ENCODE results near the gene PSMG1. TPM values are rescaled to one million over a fixed set of nuclear protein-coding genes. Genes with fewer than 3 reads are reported as not detected.
A peak's percentile ranks its signal among the peaks of the same experiment; 100 is the strongest.

Gene PSMG1
- total RNA-seq, 1 experiment from 2014 or later = 78.8 TPM

DNA sequence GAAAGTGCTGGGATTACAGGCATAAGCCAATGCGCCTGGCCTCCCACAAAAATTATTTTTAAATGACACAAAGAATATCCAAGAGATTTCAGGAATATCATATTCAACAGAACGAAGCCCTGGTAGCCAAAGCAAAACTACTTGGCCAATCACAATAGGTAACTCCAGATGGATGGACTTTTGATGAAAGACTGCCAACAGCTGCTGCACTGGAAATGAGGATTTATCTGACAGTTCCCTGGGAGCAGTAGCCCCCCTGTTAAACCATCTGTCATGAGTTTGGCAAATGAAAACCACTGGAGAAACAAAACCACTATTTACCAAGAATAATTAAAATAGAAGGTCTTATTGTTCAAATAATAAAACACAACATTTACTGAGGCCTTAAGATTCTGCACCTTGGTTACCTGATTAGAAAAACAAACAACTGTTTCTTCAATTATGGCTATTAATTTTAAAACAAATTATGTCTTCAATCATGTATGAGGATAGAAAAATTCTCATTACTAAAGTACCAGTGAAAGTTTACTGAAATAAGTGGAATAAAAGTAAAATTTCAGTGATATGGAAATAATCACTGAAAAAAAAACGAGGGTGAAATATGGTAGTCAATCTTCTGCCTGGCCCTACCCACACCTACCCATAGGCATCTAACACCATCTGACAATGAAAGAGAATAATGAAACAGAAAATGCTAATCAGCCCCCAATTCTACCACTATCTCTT is 34.3 kb upstream of the PSMG1 start:
- Mint-ChIP-seq H3K27me3 (ENCODE audit: low read depth) (no peaks in the 10 kb centered on the region), H3K4me1 (no peaks in the 10 kb centered on the region), H3K9me3 (no peaks in the 10 kb centered on the region), H3K36me3 (ENCODE audit: insufficient read depth in 1 of 3, low read depth in 3 of 3) (peaks cover 7 to 59% (median 51%) of the 10 kb centered on the region in 3 experiments; a peak in 6 of 7 replicates), H3K4me3 (no peak overlapping the region), H3K27ac (peak overlapping the region in 2 of 3 experiments; percentile 1 to 80; a peak in 1 of 7 replicates)
- Histone ChIP-seq H2BK12ac (ENCODE audit: insufficient read length, low read depth, low read length) (no peak overlapping the region), H2BK5ac (ENCODE audit: insufficient read length, low read length) (no peak overlapping the region), H3K56ac (ENCODE audit: insufficient read length, low read depth, low read length) (no peak overlapping the region), H3K79me1 (ENCODE audit: insufficient read depth, low read depth, low read length, poor library complexity, severe bottlenecking) (no peaks in the 10 kb centered on the region), H2AFZ (ENCODE audit: low read length) (no peak overlapping the region), H4K91ac (ENCODE audit: insufficient read length, low read depth, low read length) (no peak overlapping the region), H4K8ac (replicated peaks; ENCODE audit: insufficient read length, low read depth, low read length) (no peak overlapping the region), H3K9ac (ENCODE audit: extremely low read depth, insufficient read length, low read length) (no peak overlapping the region), H3K23ac (ENCODE audit: insufficient read length, low read depth, low read length) (no peak overlapping the region), H3K4me2 (ENCODE audit: insufficient read depth, insufficient read length, low read length) (no peak overlapping the region), H3K79me2 (ENCODE audit: insufficient read depth, low read length) (no peaks in the 10 kb centered on the region), H2BK20ac (ENCODE audit: low read depth, low read length, poor library complexity, severe bottlenecking) (no peak overlapping the region), H3K4me1 (ENCODE audit: insufficient read depth, low read length) (no peaks in the 10 kb centered on the region), H3T11ph (ENCODE audit: low read length) (no peak overlapping the region), H2BK15ac (ENCODE audit: low read depth, low read length) (no peak overlapping the region), H3K14ac (ENCODE audit: insufficient read depth, low read length) (no peak overlapping the region), H3K27me3 (ENCODE audit: insufficient read depth, low read length) (no peaks in the 10 kb centered on the region), H3K23me2 (ENCODE audit: insufficient read length, low read depth, low read length, poor library complexity, severe bottlenecking) (no peaks in the 10 kb centered on the region), H3K18ac (ENCODE audit: insufficient read length, low read depth, low read length) (no peak overlapping the region), H4K20me1 (ENCODE audit: control insufficient read depth, insufficient read depth, insufficient read length) (no peaks in the 10 kb centered on the region), H3K27ac (ENCODE audit: insufficient read length, low read depth, low read length) (no peak overlapping the region), H2BK120ac (ENCODE audit: low read depth, low read length, poor library complexity, severe bottlenecking) (no peak overlapping the region), H3K4ac (ENCODE audit: low read depth, low read length) (no peak overlapping the region), H4K5ac (ENCODE audit: insufficient read length, low read depth, low read length) (no peak overlapping the region), H2AK5ac (ENCODE audit: insufficient read length, low read length) (no peak overlapping the region), H3K9me3 (ENCODE audit: control insufficient read depth, low read depth, low read length) (no peaks in the 10 kb centered on the region)
- no CpG with 5 or more reads among the region's 3 CpGs for WGBS (ENCODE audit: extremely low coverage, insufficient read length, low lambda C conversion rate)
- no peak for TF ChIP-seq CTCF (conservative IDR thresholded peaks at IDR 0.05)
- DNase-seq = no peak

Data from H9 (cell line).